PFSK-1 (cell line): ENCODE results near the gene SESN1.

ENCODE experiments used
- FOXP2 ChIP-seq: optimal IDR thresholded peaks from 2 replicates; pipeline ENCODE3; 2011; ENCODE audit warnings: borderline replicate concordance, control low read depth, inconsistent platforms; ENCODE audit not compliant: insufficient read depth; ENCODE audit errors: extremely low read length, extremely low read depth
- POLR2AphosphoS5 ChIP-seq: IDR thresholded peaks from 2 replicates; pipeline ENCODE4 v1.6.1; 2012; ENCODE audit warnings: low read depth, mild to moderate bottlenecking, control low read depth, low read length, moderate library complexity
- REST ChIP-seq, 2 experiments: IDR thresholded peaks; 2 replicates each; pipeline versions ENCODE4 v1.6.1 to v1.8.0; 2011 to 2012; ENCODE audit warnings: low read depth in 2 of 2, low read length in 2 of 2, control low read depth in 1 of 2, inconsistent platforms in 1 of 2, mild to moderate bottlenecking in 1 of 2, moderate library complexity in 1 of 2; ENCODE audit not compliant: insufficient read depth in 1 of 2
- SIN3A ChIP-seq: IDR thresholded peaks from 2 replicates; pipeline ENCODE4 v1.6.1; 2012; ENCODE audit warnings: mild to moderate bottlenecking, low read length, moderate library complexity, borderline replicate concordance; ENCODE audit not compliant: insufficient read depth
- TAF1 ChIP-seq: IDR thresholded peaks from 2 replicates; pipeline ENCODE4 v1.6.1; 2012; ENCODE audit warnings: low read length, control low read depth, borderline replicate concordance; ENCODE audit not compliant: insufficient read depth

Gene SESN1

GRCh38 chr6:109096208-109096607 lies 1.6 kb upstream of the SESN1 start:
- TF ChIP-seq POLR2AphosphoS5 (no peak), FOXP2 (no peak), REST (IDR thresholded peaks at IDR 0.05; ENCODE audit: insufficient read depth in 1 of 2, low read depth in 2 of 2, low read length in 2 of 2) (no peak), TAF1 (no peak), SIN3A (no peak)

DNA sequence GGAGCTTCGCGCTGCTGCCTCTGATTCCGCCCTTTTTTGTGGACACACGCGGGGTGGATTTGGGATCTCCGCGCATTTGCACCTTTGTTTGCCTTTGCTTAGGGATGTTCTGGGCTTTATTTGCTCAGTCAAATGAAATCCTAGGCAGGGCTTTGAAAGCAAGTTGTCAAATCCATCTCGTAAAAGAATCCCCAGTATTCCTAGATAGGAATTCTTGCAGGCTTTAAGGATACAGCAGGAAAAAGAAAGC lies 1.1 kb upstream of the SESN1 start:
- TF ChIP-seq POLR2AphosphoS5 (no peak), SIN3A (no peak), FOXP2 (no peak), REST (IDR thresholded peaks at IDR 0.05; ENCODE audit: insufficient read depth in 1 of 2, low read depth in 2 of 2, low read length in 2 of 2) (no peak), TAF1 (no peak)

- TF ChIP-seq FOXP2 (peak; percentile 42), REST (IDR thresholded peaks at IDR 0.05; ENCODE audit: insufficient read depth in 1 of 2, low read depth in 2 of 2, low read length in 2 of 2) (0 out of 4 replicates have a peak, but pooled peaks of 1 of the 2 experiments have one; percentile 6), POLR2AphosphoS5 (peak; percentile 85), TAF1 (peak; percentile 71; the same call in 1 of the 2 replicates), SIN3A (peak; percentile 77; the same call in 1 of the 2 replicates)
Measured at GRCh38 chr6:109095036-109095834, 589 bp upstream of the SESN1 start, which contains the start of gene CEP57L1. TSS of gene CEP57L1 (plus strand) at chr6:109095507. CDS start at chr6:109145222, 49,715 bp downstream.

DNA sequence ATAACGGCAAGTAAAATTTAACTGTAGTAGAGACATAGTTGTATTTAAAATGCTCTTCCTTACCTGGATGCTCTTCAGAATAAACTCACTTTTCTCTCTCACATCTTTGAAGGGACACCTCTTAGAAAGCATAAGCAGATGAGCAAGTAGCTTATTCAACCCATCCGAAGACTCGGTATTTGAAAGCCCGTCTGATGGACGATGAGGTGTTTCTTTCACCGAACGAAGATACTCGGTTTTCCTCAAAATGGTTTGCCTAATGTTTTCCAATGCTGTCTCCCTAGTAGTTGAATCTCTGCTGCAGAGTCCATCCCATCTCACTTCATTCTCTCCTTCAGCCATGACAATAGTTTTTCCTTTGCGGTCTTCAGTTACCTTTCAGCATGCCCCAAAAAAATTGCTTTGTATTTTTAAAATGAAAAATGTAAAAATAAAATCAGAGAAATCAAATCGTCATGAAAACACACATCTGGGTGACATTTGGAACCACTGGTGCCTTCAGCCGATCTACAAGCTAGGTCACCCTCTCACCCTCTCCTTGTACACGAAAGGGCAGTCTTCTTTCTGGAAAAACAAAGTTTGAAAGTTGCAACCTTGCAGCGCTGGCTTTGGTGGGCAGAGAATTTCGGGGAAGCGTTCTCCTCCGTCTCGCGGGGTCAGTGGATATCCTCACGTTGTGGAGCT lies 772 bp downstream of the SESN1 start:
- TF ChIP-seq TAF1 (no peak), FOXP2 (no peak), REST (IDR thresholded peaks at IDR 0.05; ENCODE audit: insufficient read depth in 1 of 2, low read depth in 2 of 2, low read length in 2 of 2) (no peak), POLR2AphosphoS5 (no peak), SIN3A (no peak)

GRCh38 chr6:109092074-109092473 lies 2.6 kb downstream of the SESN1 start:
- TF ChIP-seq TAF1 (no peak), FOXP2 (no peak), POLR2AphosphoS5 (no peak), SIN3A (no peak), REST (IDR thresholded peaks at IDR 0.05; ENCODE audit: insufficient read depth in 1 of 2, low read depth in 2 of 2, low read length in 2 of 2) (no peak)
